Smooth muscle cell (in vitro differentiated cells): ENCODE measurements around the gene LRRC70. TPM values are rescaled to one million over a fixed set of nuclear protein-coding genes. Genes with fewer than 3 reads are reported as not detected.

Experiments used
- DNase-seq: peaks from one replicate; lab custom pipeline; 2025; ENCODE audit not compliant: unreplicated experiment; lab: John Stamatoyannopoulos, UW
- H2AFZ ChIP-seq: fragments of 200-600 bp; sonication (generic); 2 replicates; pipeline ENCODE4 v1.6.0; 2016; ENCODE audit warnings: antibody characterized with exemption, low read depth, mild to moderate bottlenecking
- H3F3A ChIP-seq: fragments of 200-600 bp; sonication (generic); 2 replicates; pipeline ENCODE4 v1.6.0; 2017; ENCODE audit warnings: antibody characterized with exemption, low read depth
- H3K27ac ChIP-seq: fragments of 200-600 bp; sonication (generic); 2 replicates; pipeline ENCODE4 v1.5.1; 2016; ENCODE audit warnings: low read depth, mild to moderate bottlenecking
- H3K27me3 ChIP-seq: fragments of 200-600 bp; sonication (generic); 2 replicates; pipeline ENCODE4 v1.6.1; 2016; ENCODE audit warnings: low read depth, mild to moderate bottlenecking
- H3K36me3 ChIP-seq: fragments of 200-600 bp; sonication (generic); 2 replicates; pipeline ENCODE4 v1.5.1; 2016; ENCODE audit warnings: low read depth
- H3K4me1 ChIP-seq: fragments of 200-600 bp; sonication (generic); 2 replicates; pipeline ENCODE4 v1.5.1; 2016; ENCODE audit warnings: low read depth
- H3K4me2 ChIP-seq: fragments of 200-600 bp; sonication (generic); 2 replicates; pipeline ENCODE4 v1.6.0; 2016; ENCODE audit warnings: mild to moderate bottlenecking
- H3K4me3 ChIP-seq: fragments of 200-600 bp; sonication (generic); 2 replicates; pipeline ENCODE4 v1.5.1; 2016; ENCODE audit warnings: mild to moderate bottlenecking
- H3K79me2 ChIP-seq: fragments of 200-600 bp; sonication (generic); 2 replicates; pipeline ENCODE4 v1.6.0; 2016; ENCODE audit warnings: low read depth, mild to moderate bottlenecking
- H3K9ac ChIP-seq: fragments of 200-600 bp; sonication (generic); 2 replicates; pipeline ENCODE4 v1.6.0; 2016; ENCODE audit warnings: low read depth
- H3K9me3 ChIP-seq: fragments of 200-600 bp; sonication (generic); replicated peaks from 2 replicates; pipeline ENCODE4 v1.5.1; 2016; ENCODE audit warnings: low read depth
- H4K20me1 ChIP-seq: fragments of 200-600 bp; sonication (generic); 2 replicates; pipeline ENCODE4 v1.6.0; 2016; ENCODE audit warnings: low read depth
- CTCF ChIP-seq: fragments of 200-600 bp; sonication (generic); IDR thresholded peaks from 2 replicates; pipeline ENCODE4 v1.5.1; 2017; ENCODE audit warnings: borderline replicate concordance, mild to moderate bottlenecking, antibody characterized with exemption; ENCODE audit not compliant: insufficient read depth, poor library complexity, severe bottlenecking
- WGBS: methylation state at CpG from one replicate; pipeline ENCODE4 v1.1.7; 2016; ENCODE audit warnings: low lambda C conversion rate; 5-methylcytosine and 5-hydroxymethylcytosine counted together
- polyA plus RNA-seq: library from polyadenylated mRNA; unstranded; fragments of >200 nt; fragmentation: Nextera tagmentation; extraction: Ambion mirVana; gene quantifications from 2 replicates; pipeline ENCODE4 v1.2.1, GENCODE V29; 2016
- total RNA-seq: library from RNA; depleted of rRNA; stranded (reverse); fragments of >200 nt; gene quantifications from 2 replicates; pipeline ENCODE4 v1.2.3, GENCODE V29; 2014

The LRRC70 gene
- total RNA-seq: 0.13 and 0.36 TPM in 2 replicates
- 0.22 TPM in 1 of 2 replicates, not detected in the other for polyA plus RNA-seq

GRCh38 chr5:62578540-62578939 lies at the start of gene LRRC70:
Gene LRRC70, plus strand, starts transcription at chr5:62578819. Its CDS starts 620 bp downstream, at chr5:62579439.
- no peaks in the 10 kb centered on the region for H3K9me3 ChIP-seq
- no peak for TF ChIP-seq CTCF
- WGBS: 46% methylated on average over 4 of the region's 4 CpGs
- peaks cover 10% of the 10 kb centered on the region for H3K4me1 ChIP-seq
- no peaks in the 10 kb centered on the region for H3K36me3 ChIP-seq
- H3K4me2 ChIP-seq: peak within 1 kb of the TSS; percentile 55
- DNase-seq: no peak
- no peaks in the 10 kb centered on the region for H3F3A ChIP-seq
- no peak within 1 kb of the TSS for H2AFZ ChIP-seq
- H3K4me3 ChIP-seq: no peak within 1 kb of the TSS
- no peaks in the 10 kb centered on the region for H3K27me3 ChIP-seq
- no peaks in the 10 kb centered on the region for H3K79me2 ChIP-seq
- H4K20me1 ChIP-seq: no peaks in the 10 kb centered on the region
- H3K9ac ChIP-seq: no peak within 1 kb of the TSS
- no peak within 1 kb of the TSS for H3K27ac ChIP-seq

- Histone ChIP-seq H4K20me1 (no peaks in the 10 kb centered on the region), H3K36me3 (peaks cover 2% of the 10 kb centered on the region), H3K4me3 (no peak overlapping the region), H3K9ac (no peak overlapping the region), H3K4me1 (no peaks in the 10 kb centered on the region), H3K4me2 (no peak overlapping the region), H3K9me3 (no peaks in the 10 kb centered on the region), H3K27ac (no peak overlapping the region), H3F3A (no peaks in the 10 kb centered on the region), H3K27me3 (no peaks in the 10 kb centered on the region), H3K79me2 (no peaks in the 10 kb centered on the region), H2AFZ (no peak overlapping the region)
- WGBS: 92% methylated on average over 2 of the region's 2 CpGs
- no peak for DNase-seq
- no peak for TF ChIP-seq CTCF
Observed at GRCh38 chr5:62533597-62533996, 45.0 kb upstream of the LRRC70 start.

GRCh38 chr5:62534461-62535236 lies 44.0 kb upstream of the LRRC70 start:
- H3K4me3 ChIP-seq: no peak overlapping the region
- H3K36me3 ChIP-seq: peaks cover 2% of the 10 kb centered on the region
- DNase-seq: no peak
- no peak for TF ChIP-seq CTCF
- H3K9ac ChIP-seq: no peak overlapping the region
- no peaks in the 10 kb centered on the region for H3K9me3 ChIP-seq
- H2AFZ ChIP-seq: no peak overlapping the region
- no peaks in the 10 kb centered on the region for H3K79me2 ChIP-seq
- no peaks in the 10 kb centered on the region for H4K20me1 ChIP-seq
- H3F3A ChIP-seq: no peaks in the 10 kb centered on the region
- 77% methylated on average over 4 of the region's 4 CpGs for WGBS
- H3K4me2 ChIP-seq: no peak overlapping the region
- no peaks in the 10 kb centered on the region for H3K4me1 ChIP-seq
- H3K27ac ChIP-seq: no peak overlapping the region
- no peaks in the 10 kb centered on the region for H3K27me3 ChIP-seq

- H3K4me2 ChIP-seq: no peak overlapping the region
- H2AFZ ChIP-seq: no peak overlapping the region
- H3F3A ChIP-seq: no peaks in the 10 kb centered on the region
- no peak overlapping the region for H3K27ac ChIP-seq
- no peaks in the 10 kb centered on the region for H3K79me2 ChIP-seq
- no peaks in the 10 kb centered on the region for H4K20me1 ChIP-seq
- no peak overlapping the region for H3K4me3 ChIP-seq
- H3K27me3 ChIP-seq: no peaks in the 10 kb centered on the region
- TF ChIP-seq CTCF: no peak
- DNase-seq: no peak
- WGBS: 98% methylated on average over 2 of the region's 2 CpGs
- H3K9me3 ChIP-seq: no peaks in the 10 kb centered on the region
- no peak overlapping the region for H3K9ac ChIP-seq
- H3K4me1 ChIP-seq: no peaks in the 10 kb centered on the region
- H3K36me3 ChIP-seq: peaks cover 2% of the 10 kb centered on the region
Observed at GRCh38 chr5:62536232-62536631, 42.4 kb upstream of the LRRC70 start.
